Endodermal cell (in vitro differentiated cells): ENCODE measurements around the gene NKX2-3. TPM values are rescaled to one million over a fixed set of nuclear protein-coding genes. Genes with fewer than 3 reads are reported as not detected.

Experiments
- DNase-seq: peaks from one replicate; pipeline ENCODE4 v3.0.0-alpha.2; 2017
- H3K27ac ChIP-seq: 2 replicates; pipeline ENCODE4 v1.5.1; 2013; ENCODE audit warnings: mild to moderate bottlenecking, low read depth, low read length, moderate library complexity
- H3K27me3 ChIP-seq: 2 replicates; pipeline ENCODE4 v1.6.1; 2013; ENCODE audit warnings: mild to moderate bottlenecking, low read length, moderate library complexity; ENCODE audit not compliant: insufficient read depth, control insufficient read depth, poor library complexity, severe bottlenecking
- H3K36me3 ChIP-seq: 2 replicates; pipeline ENCODE4 v1.7.0; 2013; ENCODE audit warnings: mild to moderate bottlenecking, low read length, moderate library complexity; ENCODE audit not compliant: control insufficient read depth, insufficient read depth
- H3K4me1 ChIP-seq: one replicate; pipeline ENCODE4 v1.7.0; 2013; ENCODE audit warnings: low read length; ENCODE audit not compliant: control insufficient read depth, insufficient read depth
- H3K4me3 ChIP-seq: 2 replicates; pipeline ENCODE4 v1.5.1; 2013; ENCODE audit warnings: mild to moderate bottlenecking, low read length, moderate library complexity
- H3K9ac ChIP-seq: 2 replicates; pipeline ENCODE4 v1.6.1; 2013; ENCODE audit warnings: mild to moderate bottlenecking, low read length, moderate library complexity; ENCODE audit not compliant: poor library complexity, severe bottlenecking; ENCODE audit errors: extremely low read depth
- H3K9me3 ChIP-seq: 2 replicates; pipeline ENCODE4 v1.6.1; 2013; ENCODE audit warnings: mild to moderate bottlenecking, low read length, moderate library complexity; ENCODE audit not compliant: control insufficient read depth
- H3K27ac Mint-ChIP-seq: 2 replicates; pipeline ENCODE4 v1.8.0; 2020; ENCODE audit warnings: mixed read lengths
- H3K27me3 Mint-ChIP-seq: 2 replicates; pipeline ENCODE4 v1.8.0; 2021; ENCODE audit warnings: mild to moderate bottlenecking, mixed read lengths; ENCODE audit not compliant: insufficient read depth
- H3K36me3 Mint-ChIP-seq: 2 replicates; pipeline ENCODE4 v1.8.0; 2020; ENCODE audit warnings: low read depth, mixed read lengths
- H3K4me1 Mint-ChIP-seq: 2 replicates; pipeline ENCODE4 v1.8.0; 2020; ENCODE audit warnings: mixed read lengths
- H3K4me3 Mint-ChIP-seq: 2 replicates; pipeline ENCODE4 v1.8.0; 2020; ENCODE audit warnings: mild to moderate bottlenecking, moderate library complexity, mixed read lengths
- H3K9me3 Mint-ChIP-seq: 2 replicates; pipeline ENCODE4 v1.8.0; 2020; ENCODE audit warnings: mild to moderate bottlenecking, mixed read lengths
- CTCF ChIP-seq: fragments of 200-600 bp; sonication (generic); conservative IDR thresholded peaks from 2 replicates; pipeline ENCODE4 v1.5.0; 2021; ENCODE audit warnings: antibody characterized with exemption, mild to moderate bottlenecking
- WGBS, 2 experiments: methylation state at CpG; one replicate each; pipeline versions ENCODE4 v1.1.5 to v1.1.7; 2013; ENCODE audit warnings: missing lambda C conversion rate in 2 of 2, mixed read lengths in 1 of 2; ENCODE audit not compliant: insufficient coverage in 1 of 2, insufficient read length in 1 of 2; 5-methylcytosine and 5-hydroxymethylcytosine counted together
- total RNA-seq, 2 donors: library from RNA; stranded (reverse); fragmentation: NEBNext Ultra II Directional in 1 of 2; extraction: Animal tissue kit (Norgen Biotek cat#: 25700) in 1 of 2; gene quantifications; 2 replicates in 1 of 2; 3 replicates in 1 of 2; pipeline ENCODE4 v1.2.1, GENCODE V29; 2021

Gene NKX2-3
- total RNA-seq, 2 donors from 2014 or later, result not detected

- H3K9ac ChIP-seq, result no peak overlapping the region
- Mint-ChIP-seq H3K36me3 (no peaks in the 10 kb centered on the region), H3K4me3 (no peak overlapping the region), H3K27ac (no peak overlapping the region), H3K27me3 (peaks cover 92% of the 10 kb centered on the region), H3K9me3 (no peaks in the 10 kb centered on the region), H3K4me1 (no peaks in the 10 kb centered on the region)
- no peak overlapping the region for H3K27ac ChIP-seq
- H3K4me3 ChIP-seq, result no peak overlapping the region
- no peaks in the 10 kb centered on the region for H3K36me3 ChIP-seq
- no peaks in the 10 kb centered on the region for H3K4me1 ChIP-seq
- TF ChIP-seq CTCF, result no peak
- no peaks in the 10 kb centered on the region for H3K9me3 ChIP-seq
- peaks cover 98% of the 10 kb centered on the region for H3K27me3 ChIP-seq
- DNase-seq, result no peak
Observed at GRCh38 chr10:99507265-99507664, 25.5 kb upstream of the NKX2-3 start.

GRCh38 chr10:99513061-99513460, 19.7 kb upstream of the NKX2-3 start:
- Mint-ChIP-seq H3K36me3 (no peaks in the 10 kb centered on the region), H3K27ac (no peak overlapping the region), H3K27me3 (peaks cover 98% of the 10 kb centered on the region), H3K4me1 (peaks cover 3% of the 10 kb centered on the region), H3K4me3 (no peak overlapping the region), H3K9me3 (no peaks in the 10 kb centered on the region)
- Histone ChIP-seq H3K36me3 (no peaks in the 10 kb centered on the region), H3K27me3 (peaks cover 100% of the 10 kb centered on the region), H3K9ac (no peak overlapping the region), H3K4me3 (no peak overlapping the region), H3K4me1 (no peaks in the 10 kb centered on the region), H3K9me3 (no peaks in the 10 kb centered on the region), H3K27ac (no peak overlapping the region)
- TF ChIP-seq CTCF, result no peak
- no peak for DNase-seq

GRCh38 chr10:99519690-99520039, 13.1 kb upstream of the NKX2-3 start:
- no peaks in the 10 kb centered on the region for H3K36me3 Mint-ChIP-seq
- no peak for TF ChIP-seq CTCF
- peaks cover 100% of the 10 kb centered on the region for H3K27me3 ChIP-seq
- no peaks in the 10 kb centered on the region for H3K36me3 ChIP-seq
- H3K9me3 Mint-ChIP-seq, result no peaks in the 10 kb centered on the region
- H3K27me3 Mint-ChIP-seq, result peaks cover 96% of the 10 kb centered on the region
- H3K4me1 Mint-ChIP-seq, result peaks cover 42% of the 10 kb centered on the region
- 19 to 21% methylated on average over 7 of the region's 7 CpGs for WGBS, 2 experiments
- no peak overlapping the region for H3K9ac ChIP-seq
- no peak overlapping the region for H3K27ac ChIP-seq
- peaks cover 18% of the 10 kb centered on the region for H3K4me1 ChIP-seq
- H3K4me3 ChIP-seq, result peak overlapping the region; percentile 33
- H3K27ac Mint-ChIP-seq, result peak overlapping the region; percentile 55
- H3K4me3 Mint-ChIP-seq, result peak overlapping the region; percentile 57
- DNase-seq, result no peak
- H3K9me3 ChIP-seq, result no peaks in the 10 kb centered on the region
